ENCODE measurements around the gene SNED1. TPM values are rescaled to one million over a fixed set of nuclear protein-coding genes. Genes with fewer than 3 reads are reported as not detected.

The SNED1 gene
- total and polyA plus RNA-seq, 8 donors: 2.0 to 106 (median 16.0) TPM

- H3K4me3 ChIP-seq: no peak overlapping the region
- intact Hi-C loops (cut with DNase I; ENCODE audit: low total_unique reads): no loop called here
- peaks cover 7 to 35% (median 32%) of the 10 kb centered on the region in 4 donors for H3K4me1 ChIP-seq
- H3K27ac ChIP-seq: peak overlapping the region in 3 of 5 donors; percentile 34 to 58 (median 54)
- no peaks in the 10 kb centered on the region for H3K9me3 ChIP-seq
- H3K27me3 ChIP-seq: peaks cover 0 to 33% (median 0%) of the 10 kb centered on the region in 3 donors
- H3K36me3 ChIP-seq: no peaks in the 10 kb centered on the region
- TF ChIP-seq, protein P1, sequence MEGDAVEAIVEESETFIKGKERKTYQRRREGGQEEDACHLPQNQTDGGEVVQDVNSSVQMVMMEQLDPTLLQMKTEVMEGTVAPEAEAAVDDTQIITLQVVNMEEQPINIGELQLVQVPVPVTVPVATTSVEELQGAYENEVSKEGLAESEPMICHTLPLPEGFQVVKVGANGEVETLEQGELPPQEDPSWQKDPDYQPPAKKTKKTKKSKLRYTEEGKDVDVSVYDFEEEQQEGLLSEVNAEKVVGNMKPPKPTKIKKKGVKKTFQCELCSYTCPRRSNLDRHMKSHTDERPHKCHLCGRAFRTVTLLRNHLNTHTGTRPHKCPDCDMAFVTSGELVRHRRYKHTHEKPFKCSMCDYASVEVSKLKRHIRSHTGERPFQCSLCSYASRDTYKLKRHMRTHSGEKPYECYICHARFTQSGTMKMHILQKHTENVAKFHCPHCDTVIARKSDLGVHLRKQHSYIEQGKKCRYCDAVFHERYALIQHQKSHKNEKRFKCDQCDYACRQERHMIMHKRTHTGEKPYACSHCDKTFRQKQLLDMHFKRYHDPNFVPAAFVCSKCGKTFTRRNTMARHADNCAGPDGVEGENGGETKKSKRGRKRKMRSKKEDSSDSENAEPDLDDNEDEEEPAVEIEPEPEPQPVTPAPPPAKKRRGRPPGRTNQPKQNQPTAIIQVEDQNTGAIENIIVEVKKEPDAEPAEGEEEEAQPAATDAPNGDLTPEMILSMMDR (IDR thresholded peaks at IDR 0.05): no peak
- TF ChIP-seq POLR2AphosphoS5 (IDR thresholded peaks at IDR 0.05): no peak
- no peak for TF ChIP-seq EP300 (IDR thresholded peaks at IDR 0.05)
- no peak for TF ChIP-seq POLR2A (IDR thresholded peaks at IDR 0.05)
- DNase-seq: peak; percentile 65 to 94
- WGBS, 5 donors: 11 to 21% (median 17%) methylated on average over 19 to 28 of the region's 28 CpGs
Observed at GRCh38 chr2:240960309-240960970, 38.0 kb upstream of the SNED1 start.

- H3K36me3 ChIP-seq: no peaks in the 10 kb centered on the region
- H3K27me3 ChIP-seq: peaks cover 0 to 27% (median 0%) of the 10 kb centered on the region in 3 donors
- no peak overlapping the region for H3K4me3 ChIP-seq
- TF ChIP-seq EP300 (IDR thresholded peaks at IDR 0.05) (no peak), POLR2A (IDR thresholded peaks at IDR 0.05) (no peak), POLR2AphosphoS5 (IDR thresholded peaks at IDR 0.05) (no peak)
- TF ChIP-seq, protein P1 (IDR thresholded peaks at IDR 0.05): no peak
- intact Hi-C loops (cut with DNase I; ENCODE audit: low total_unique reads): no loop called here
- no peak overlapping the region for H3K27ac ChIP-seq
- H3K9me3 ChIP-seq: no peaks in the 10 kb centered on the region
- WGBS, 5 donors: 70 to 80% (median 78%) methylated on average over 27 of the region's 27 CpGs
- H3K4me1 ChIP-seq: peaks cover 7 to 37% (median 29%) of the 10 kb centered on the region in 4 donors
- peak; percentile 11 to 72 for DNase-seq
Observed at GRCh38 chr2:240960971-240961876, 37.2 kb upstream of the SNED1 start.

- Histone ChIP-seq H3K4me1 (peaks cover 7 to 37% (median 31%) of the 10 kb centered on the region in 4 donors), H3K9me3 (no peaks in the 10 kb centered on the region), H3K27me3 (peaks cover 0 to 20% (median 0%) of the 10 kb centered on the region in 3 donors), H3K27ac (peak overlapping the region in 3 of 5 donors; percentile 43 to 58 (median 48)), H3K36me3 (no peaks in the 10 kb centered on the region), H3K4me3 (no peak overlapping the region)
- WGBS, 5 donors: 51 to 79% (median 61%) methylated on average over 12 of the region's 12 CpGs
- peak in 1 of 2 donors; percentile 3 for DNase-seq
- intact Hi-C loops (cut with DNase I; ENCODE audit: low total_unique reads): no loop called here
- TF ChIP-seq POLR2A (IDR thresholded peaks at IDR 0.05): no peak
- no peak for TF ChIP-seq EP300 (IDR thresholded peaks at IDR 0.05)
- TF ChIP-seq, protein P1 (IDR thresholded peaks at IDR 0.05): no peak
- TF ChIP-seq POLR2AphosphoS5 (IDR thresholded peaks at IDR 0.05): no peak
Observed at GRCh38 chr2:240961910-240962299, 36.5 kb upstream of the SNED1 start.

DNA sequence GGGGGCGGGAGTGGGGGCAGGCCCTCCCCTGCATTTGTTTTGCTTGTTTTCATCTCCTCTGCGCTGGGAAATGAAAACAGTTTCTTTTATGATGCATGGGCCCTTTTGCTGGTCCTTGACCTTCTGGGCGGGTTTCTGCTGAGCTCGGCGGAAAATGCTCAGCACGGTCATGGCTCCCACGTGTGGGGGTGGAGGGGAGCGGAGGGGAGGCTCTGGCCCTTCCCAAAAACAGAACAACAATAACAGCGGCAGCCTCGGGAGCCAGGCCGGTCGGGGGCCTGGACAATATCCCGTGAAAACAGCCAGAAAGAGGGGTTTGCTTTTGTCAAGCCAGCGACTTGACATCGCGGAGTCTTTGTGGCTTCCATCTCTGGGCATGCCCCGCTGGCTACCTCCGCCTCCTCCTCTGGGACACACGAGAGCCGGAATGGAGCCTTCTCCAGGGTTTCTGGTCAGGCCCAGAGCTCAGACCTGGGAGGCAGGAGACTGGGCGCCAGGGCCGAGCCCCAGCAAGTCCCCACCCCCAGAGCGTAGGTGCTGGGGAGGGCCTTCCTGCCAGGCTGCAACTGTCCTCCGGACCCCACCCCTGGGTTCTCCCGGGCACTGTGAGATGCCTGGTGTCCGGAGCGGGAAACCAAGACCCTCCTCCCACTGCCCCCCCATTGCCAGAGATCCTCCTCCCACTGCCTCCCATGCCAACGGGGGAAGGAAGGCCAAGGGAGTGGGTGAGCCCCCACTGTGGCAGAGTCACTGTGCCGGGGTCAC lies 35.9 kb upstream of the SNED1 start:
- no peak overlapping the region for H3K4me3 ChIP-seq
- TF ChIP-seq EP300 (IDR thresholded peaks at IDR 0.05): no peak
- no peaks in the 10 kb centered on the region for H3K9me3 ChIP-seq
- no peaks in the 10 kb centered on the region for H3K36me3 ChIP-seq
- peak; percentile 26 to 91 for DNase-seq
- peak overlapping the region; percentile 14 to 58 (median 43) for H3K27ac ChIP-seq
- peaks cover 7 to 42% (median 36%) of the 10 kb centered on the region in 4 donors for H3K4me1 ChIP-seq
- H3K27me3 ChIP-seq: peaks cover 0 to 14% (median 0%) of the 10 kb centered on the region in 3 donors
- 47 to 71% (median 59%) methylated on average over 24 to 29 of the region's 29 CpGs for WGBS, 5 donors
- intact Hi-C loops (cut with DNase I; ENCODE audit: low total_unique reads): no loop called here
